ENCODE measurements around the gene YWHAG.

DNA sequence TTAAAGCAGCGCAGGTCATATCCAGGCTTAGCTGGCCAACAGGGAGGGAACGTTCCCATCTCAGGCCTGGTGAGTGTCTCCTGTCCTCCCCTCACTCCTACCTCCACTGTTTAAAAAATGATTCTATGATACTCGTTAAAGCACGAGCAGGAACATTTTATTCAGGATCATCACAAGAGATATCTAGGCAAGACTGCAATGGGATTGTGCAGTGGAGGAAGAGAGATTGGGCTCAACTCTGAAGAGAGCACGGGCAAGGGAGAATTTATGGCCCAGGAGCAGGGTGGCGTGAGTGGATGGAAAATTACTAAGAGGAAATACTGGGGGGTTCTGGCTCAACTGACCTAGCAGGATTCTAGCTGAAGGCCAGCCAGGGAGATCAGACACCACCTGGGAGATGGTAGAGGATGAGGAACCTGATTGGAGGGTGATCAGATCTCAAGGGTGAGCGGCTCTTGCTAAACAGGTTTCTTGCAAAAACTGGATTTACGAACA lies 65.3 kb downstream of the YWHAG start:
- TF ChIP-seq JUNB (CRISPR knock-in tag; conservative IDR thresholded peaks at IDR 0.05) (no peak), RAD21 (CRISPR knock-in tag; conservative IDR thresholded peaks at IDR 0.05 in 1 of 2, IDR thresholded peaks at IDR 0.05 in 1 of 2) (no peak), ARID2 (IDR thresholded peaks at IDR 0.05) (no peak), ZNF121 (CRISPR knock-in tag; conservative IDR thresholded peaks at IDR 0.05) (no peak), SUPT5H (IDR thresholded peaks at IDR 0.05) (no peak), ZC3H4 (CRISPR knock-in tag; IDR thresholded peaks at IDR 0.05; ENCODE audit: borderline replicate concordance) (no peak), SMARCC2 (IDR thresholded peaks at IDR 0.05; ENCODE audit: low read depth) (no peak)
- TF ChIP-seq, protein P1, sequence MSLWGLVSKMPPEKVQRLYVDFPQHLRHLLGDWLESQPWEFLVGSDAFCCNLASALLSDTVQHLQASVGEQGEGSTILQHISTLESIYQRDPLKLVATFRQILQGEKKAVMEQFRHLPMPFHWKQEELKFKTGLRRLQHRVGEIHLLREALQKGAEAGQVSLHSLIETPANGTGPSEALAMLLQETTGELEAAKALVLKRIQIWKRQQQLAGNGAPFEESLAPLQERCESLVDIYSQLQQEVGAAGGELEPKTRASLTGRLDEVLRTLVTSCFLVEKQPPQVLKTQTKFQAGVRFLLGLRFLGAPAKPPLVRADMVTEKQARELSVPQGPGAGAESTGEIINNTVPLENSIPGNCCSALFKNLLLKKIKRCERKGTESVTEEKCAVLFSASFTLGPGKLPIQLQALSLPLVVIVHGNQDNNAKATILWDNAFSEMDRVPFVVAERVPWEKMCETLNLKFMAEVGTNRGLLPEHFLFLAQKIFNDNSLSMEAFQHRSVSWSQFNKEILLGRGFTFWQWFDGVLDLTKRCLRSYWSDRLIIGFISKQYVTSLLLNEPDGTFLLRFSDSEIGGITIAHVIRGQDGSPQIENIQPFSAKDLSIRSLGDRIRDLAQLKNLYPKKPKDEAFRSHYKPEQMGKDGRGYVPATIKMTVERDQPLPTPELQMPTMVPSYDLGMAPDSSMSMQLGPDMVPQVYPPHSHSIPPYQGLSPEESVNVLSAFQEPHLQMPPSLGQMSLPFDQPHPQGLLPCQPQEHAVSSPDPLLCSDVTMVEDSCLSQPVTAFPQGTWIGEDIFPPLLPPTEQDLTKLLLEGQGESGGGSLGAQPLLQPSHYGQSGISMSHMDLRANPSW (CRISPR knock-in tag; IDR thresholded peaks at IDR 0.05), result no peak
- TF ChIP-seq, protein P2, sequence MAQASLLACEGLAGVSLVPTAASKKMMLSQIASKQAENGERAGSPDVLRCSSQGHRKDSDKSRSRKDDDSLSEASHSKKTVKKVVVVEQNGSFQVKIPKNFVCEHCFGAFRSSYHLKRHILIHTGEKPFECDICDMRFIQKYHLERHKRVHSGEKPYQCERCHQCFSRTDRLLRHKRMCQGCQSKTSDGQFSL (CRISPR knock-in tag; IDR thresholded peaks at IDR 0.05), result no peak
- TF ChIP-seq, protein P2 (tag; IDR thresholded peaks at IDR 0.05), result no peak
